ENCODE measurements around the gene ZNF107.

DNA sequence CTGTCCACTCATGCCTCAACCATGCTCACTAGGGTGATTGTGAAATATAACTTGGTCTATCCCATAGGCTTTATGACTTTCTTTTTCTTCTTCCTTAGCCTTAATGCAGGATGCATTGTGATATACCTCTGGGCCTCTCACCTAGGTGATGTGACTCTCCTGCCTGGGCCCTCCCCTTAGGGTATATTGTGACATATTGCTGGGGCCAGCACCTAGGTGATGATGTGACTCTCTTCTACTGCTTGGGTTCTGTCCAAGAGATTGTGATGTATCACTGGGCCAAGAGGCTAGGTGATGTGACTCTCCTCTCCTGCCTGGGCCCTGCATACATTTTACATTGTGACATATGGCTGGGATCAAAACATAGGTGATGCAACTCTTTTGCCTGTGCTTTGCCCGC, 14.7 kb upstream of the ZNF107 start:
- TF ChIP-seq, protein P1, sequence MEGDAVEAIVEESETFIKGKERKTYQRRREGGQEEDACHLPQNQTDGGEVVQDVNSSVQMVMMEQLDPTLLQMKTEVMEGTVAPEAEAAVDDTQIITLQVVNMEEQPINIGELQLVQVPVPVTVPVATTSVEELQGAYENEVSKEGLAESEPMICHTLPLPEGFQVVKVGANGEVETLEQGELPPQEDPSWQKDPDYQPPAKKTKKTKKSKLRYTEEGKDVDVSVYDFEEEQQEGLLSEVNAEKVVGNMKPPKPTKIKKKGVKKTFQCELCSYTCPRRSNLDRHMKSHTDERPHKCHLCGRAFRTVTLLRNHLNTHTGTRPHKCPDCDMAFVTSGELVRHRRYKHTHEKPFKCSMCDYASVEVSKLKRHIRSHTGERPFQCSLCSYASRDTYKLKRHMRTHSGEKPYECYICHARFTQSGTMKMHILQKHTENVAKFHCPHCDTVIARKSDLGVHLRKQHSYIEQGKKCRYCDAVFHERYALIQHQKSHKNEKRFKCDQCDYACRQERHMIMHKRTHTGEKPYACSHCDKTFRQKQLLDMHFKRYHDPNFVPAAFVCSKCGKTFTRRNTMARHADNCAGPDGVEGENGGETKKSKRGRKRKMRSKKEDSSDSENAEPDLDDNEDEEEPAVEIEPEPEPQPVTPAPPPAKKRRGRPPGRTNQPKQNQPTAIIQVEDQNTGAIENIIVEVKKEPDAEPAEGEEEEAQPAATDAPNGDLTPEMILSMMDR (IDR thresholded peaks at IDR 0.05) = no peak
- no peak for TF ChIP-seq POLR2A (IDR thresholded peaks at IDR 0.05)
- no peak for TF ChIP-seq POLR2AphosphoS5 (IDR thresholded peaks at IDR 0.05)
